ENCODE data around the gene ACTL7A. TPM values are rescaled to one million over a fixed set of nuclear protein-coding genes. Genes with fewer than 3 reads are reported as not detected.
"Not testable (repeated sequence)": the region's sequence is repeated elsewhere in the genome, so short reads cannot be mapped to it uniquely, and the experiment has no call there.

Gene ACTL7A
- total and polyA plus RNA-seq, 4 donors: 0.10 TPM; not detected in 3

- TF ChIP-seq RAD21 (IDR thresholded peaks at IDR 0.05): peak; percentile 42 to 55
- TF ChIP-seq, protein P1, sequence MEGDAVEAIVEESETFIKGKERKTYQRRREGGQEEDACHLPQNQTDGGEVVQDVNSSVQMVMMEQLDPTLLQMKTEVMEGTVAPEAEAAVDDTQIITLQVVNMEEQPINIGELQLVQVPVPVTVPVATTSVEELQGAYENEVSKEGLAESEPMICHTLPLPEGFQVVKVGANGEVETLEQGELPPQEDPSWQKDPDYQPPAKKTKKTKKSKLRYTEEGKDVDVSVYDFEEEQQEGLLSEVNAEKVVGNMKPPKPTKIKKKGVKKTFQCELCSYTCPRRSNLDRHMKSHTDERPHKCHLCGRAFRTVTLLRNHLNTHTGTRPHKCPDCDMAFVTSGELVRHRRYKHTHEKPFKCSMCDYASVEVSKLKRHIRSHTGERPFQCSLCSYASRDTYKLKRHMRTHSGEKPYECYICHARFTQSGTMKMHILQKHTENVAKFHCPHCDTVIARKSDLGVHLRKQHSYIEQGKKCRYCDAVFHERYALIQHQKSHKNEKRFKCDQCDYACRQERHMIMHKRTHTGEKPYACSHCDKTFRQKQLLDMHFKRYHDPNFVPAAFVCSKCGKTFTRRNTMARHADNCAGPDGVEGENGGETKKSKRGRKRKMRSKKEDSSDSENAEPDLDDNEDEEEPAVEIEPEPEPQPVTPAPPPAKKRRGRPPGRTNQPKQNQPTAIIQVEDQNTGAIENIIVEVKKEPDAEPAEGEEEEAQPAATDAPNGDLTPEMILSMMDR (IDR thresholded peaks at IDR 0.05; ENCODE audit: low read depth, low read length, missing input control): no peak
- peak; percentile 78 for TF ChIP-seq SP1 (IDR thresholded peaks at IDR 0.05)
- no peak for TF ChIP-seq TAF1 (conservative IDR thresholded peaks at IDR 0.05)
- TF ChIP-seq FOXA1 (IDR thresholded peaks at IDR 0.05): peak; percentile 74
Observed at GRCh38 chr9:108894225-108894997, 32.3 kb downstream of the ACTL7A start (continued).

- no peak overlapping the region for H3K9ac ChIP-seq (ENCODE audit: low read depth in 1 of 2, low read length in 2 of 2)
- no peaks in the 10 kb centered on the region for H3K27me3 ChIP-seq (ENCODE audit: control insufficient read depth in 4 of 4, insufficient read depth in 4 of 4, low read length in 3 of 4)
- WGBS: 77% methylated on average over 2 of the region's 2 CpGs
- H3K9me3 ChIP-seq (ENCODE audit: control insufficient read depth in 4 of 4, low read length in 3 of 4): no peaks in the 10 kb centered on the region
- DNase-seq (ENCODE audit: low spot score): no peak
- TF ChIP-seq RXRA (IDR thresholded peaks at IDR 0.05) (peak; percentile 8 to 30), TAF1 (conservative IDR thresholded peaks at IDR 0.05) (no peak)
- H3K4me3 ChIP-seq (ENCODE audit: low read depth in 1 of 3, low read length in 3 of 3): no peak overlapping the region
- H3K4me1 ChIP-seq (ENCODE audit: control insufficient read depth in 4 of 4, insufficient read depth in 4 of 4, low read length in 3 of 4): peaks cover 3 to 28% (median 13%) of the 10 kb centered on the region in 4 donors
- no peak overlapping the region for H3K27ac ChIP-seq (ENCODE audit: low read depth in 1 of 2, low read length in 2 of 2)
- H3K36me3 ChIP-seq (ENCODE audit: control insufficient read depth in 4 of 4, insufficient read depth in 3 of 4, low read depth in 1 of 4, low read length in 3 of 4): peaks cover under 1 to 38% (median 33%) of the 10 kb centered on the region in 4 donors
Observed at GRCh38 chr9:108897324-108898096, 35.4 kb downstream of the ACTL7A start.

DNA sequence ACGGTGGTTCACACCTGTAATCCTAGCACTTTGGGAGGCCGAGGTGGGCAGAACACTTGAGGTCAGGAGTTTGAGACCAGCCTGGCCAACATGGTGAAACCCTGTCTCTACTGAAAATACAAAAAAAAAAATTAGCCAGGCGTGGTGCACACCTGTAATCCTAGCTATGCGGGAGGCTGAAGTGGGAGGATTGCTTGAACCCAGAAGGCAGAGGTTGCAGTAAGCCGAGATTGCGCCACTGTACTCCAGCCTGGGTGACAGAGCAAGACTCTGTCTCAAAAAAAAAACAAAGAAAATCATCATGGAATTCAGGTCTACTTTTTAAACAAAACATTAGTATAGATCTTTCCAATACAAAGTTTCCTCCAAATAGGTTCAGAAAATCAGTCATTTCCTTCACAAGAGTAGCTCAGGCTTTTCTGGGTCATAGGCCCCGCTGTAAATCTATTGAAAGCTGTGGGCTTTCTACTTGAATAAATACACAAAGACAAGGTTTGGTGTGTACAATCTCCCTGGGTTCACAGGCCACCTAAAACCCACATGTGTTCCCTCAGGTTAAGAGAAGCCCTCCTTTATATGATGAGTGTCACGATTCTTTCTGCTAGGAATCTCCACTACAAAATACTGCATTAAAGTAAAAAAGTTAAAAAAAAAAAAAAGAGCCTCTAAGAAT lies 37.1 kb downstream of the ACTL7A start:
- peaks cover 3 to 46% (median 36%) of the 10 kb centered on the region in 4 donors for H3K36me3 ChIP-seq (ENCODE audit: control insufficient read depth in 4 of 4, insufficient read depth in 3 of 4, low read depth in 1 of 4, low read length in 3 of 4)
- not testable (repeated sequence) for H3K27me3 ChIP-seq (ENCODE audit: control insufficient read depth in 4 of 4, insufficient read depth in 4 of 4, low read length in 3 of 4); H3K9me3 ChIP-seq (ENCODE audit: control insufficient read depth in 4 of 4, low read length in 3 of 4); H3K9ac ChIP-seq (ENCODE audit: low read depth in 1 of 2, low read length in 2 of 2); DNase-seq (ENCODE audit: low spot score); H3K4me3 ChIP-seq (ENCODE audit: low read depth in 1 of 3, low read length in 3 of 3); H3K27ac ChIP-seq (ENCODE audit: low read depth in 1 of 2, low read length in 2 of 2)
- WGBS: 90% methylated on average over 8 of the region's 8 CpGs
- H3K4me1 ChIP-seq (ENCODE audit: control insufficient read depth in 4 of 4, insufficient read depth in 4 of 4, low read length in 3 of 4): peaks cover 0 to 24% (median 13%) of the 10 kb centered on the region in 4 donors

DNA sequence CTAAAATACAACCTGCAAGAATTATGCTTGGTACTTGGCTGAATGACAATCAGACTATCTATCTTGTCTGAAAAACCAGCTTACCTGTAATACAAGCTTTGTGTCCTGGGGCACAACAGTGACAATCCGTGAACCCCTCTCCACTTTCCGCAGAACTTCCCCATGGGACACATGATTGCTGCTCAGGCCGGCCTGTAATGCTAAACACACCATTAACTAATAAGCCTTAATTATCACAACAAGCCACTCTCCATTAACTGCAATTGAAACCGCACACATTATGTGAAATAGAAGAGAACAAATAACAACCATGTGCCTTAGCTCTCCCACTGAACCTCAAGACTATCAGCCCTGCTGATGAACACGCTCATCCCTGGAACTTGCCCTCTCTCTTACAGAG lies 38.1 kb downstream of the ACTL7A start:
- no peak overlapping the region for H3K4me3 ChIP-seq (ENCODE audit: low read depth in 1 of 3, low read length in 3 of 3)
- H3K27ac ChIP-seq (ENCODE audit: low read depth in 1 of 2, low read length in 2 of 2): no peak overlapping the region
- H3K27me3 ChIP-seq (ENCODE audit: control insufficient read depth in 4 of 4, insufficient read depth in 4 of 4, low read length in 3 of 4): no peaks in the 10 kb centered on the region
- no peaks in the 10 kb centered on the region for H3K9me3 ChIP-seq (ENCODE audit: control insufficient read depth in 4 of 4, low read length in 3 of 4)
- TF ChIP-seq REST (IDR thresholded peaks at IDR 0.05): no peak
- TF ChIP-seq TAF1 (conservative IDR thresholded peaks at IDR 0.05): no peak
- TF ChIP-seq, protein P1 (IDR thresholded peaks at IDR 0.05; ENCODE audit: low read depth, low read length, missing input control): no peak
- no peak overlapping the region for H3K9ac ChIP-seq (ENCODE audit: low read depth in 1 of 2, low read length in 2 of 2)
- 98% methylated on average over 5 of the region's 5 CpGs for WGBS
- no peak for DNase-seq (ENCODE audit: low spot score)
- H3K36me3 ChIP-seq (ENCODE audit: control insufficient read depth in 4 of 4, insufficient read depth in 3 of 4, low read depth in 1 of 4, low read length in 3 of 4): peaks cover 3 to 50% (median 37%) of the 10 kb centered on the region in 4 donors
- peaks cover 0 to 16% (median 4%) of the 10 kb centered on the region in 4 donors for H3K4me1 ChIP-seq (ENCODE audit: control insufficient read depth in 4 of 4, insufficient read depth in 4 of 4, low read length in 3 of 4)
